ENCODE results near the gene SARNP.

- TF ChIP-seq CTCF (IDR thresholded peaks at IDR 0.05; ENCODE audit: low read depth, low read length, missing input control) (no peak), RAD21 (IDR thresholded peaks at IDR 0.05) (no peak), YY1 (IDR thresholded peaks at IDR 0.05) (no peak), MAX (IDR thresholded peaks at IDR 0.05) (no peak), SP1 (IDR thresholded peaks at IDR 0.05) (no peak), JUND (IDR thresholded peaks at IDR 0.05) (no peak), FOXA1 (IDR thresholded peaks at IDR 0.05) (no peak), HNF4A (conservative IDR thresholded peaks at IDR 0.05) (no peak), ZBTB33 (IDR thresholded peaks at IDR 0.05) (no peak), FOXA2 (IDR thresholded peaks at IDR 0.05) (no peak), REST (IDR thresholded peaks at IDR 0.05) (no peak), EGR1 (IDR thresholded peaks at IDR 0.05; ENCODE audit: low read depth in 2 of 2) (no peak), TAF1 (conservative IDR thresholded peaks at IDR 0.05) (no peak), HNF4G (IDR thresholded peaks at IDR 0.05) (no peak)
These were observed 75.4 kb downstream of the SARNP start for GRCh38 chr12:55741931-55742680.
